ENCODE measurements around the gene PROSER2. TPM values are rescaled to one million over a fixed set of nuclear protein-coding genes. Genes with fewer than 3 reads are reported as not detected.
A peak's percentile ranks its signal among the peaks of the same experiment; 100 is the strongest.

Gene PROSER2
- total and polyA plus RNA-seq, 9 of the 15 experiments (the other 6 are each of a cell fraction or from before 2014, with no cell fraction given), result 0.62 to 14.8 (median 2.9) TPM

DNA sequence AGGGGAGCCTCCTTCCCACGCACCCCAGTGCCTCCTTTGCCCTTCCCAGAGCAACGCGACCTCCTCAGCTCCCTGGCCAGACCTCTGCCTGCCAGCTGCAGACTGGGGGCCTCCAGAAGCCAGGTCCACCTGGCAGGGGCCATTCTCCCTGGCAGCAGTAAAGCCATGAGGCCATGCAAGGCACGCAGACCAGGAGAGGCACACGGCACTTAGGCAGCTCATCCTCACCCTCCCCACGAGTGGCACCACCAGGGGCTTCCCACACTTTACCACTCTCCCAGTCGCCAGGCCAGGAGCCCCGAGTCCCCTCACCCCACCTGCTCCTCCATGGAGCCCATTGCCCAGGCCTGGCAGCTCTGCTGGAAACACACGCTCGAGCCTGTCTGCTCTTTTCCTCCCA, 85.4 kb downstream of the PROSER2 start:
- no peak for DNase-seq (ENCODE audit: extremely low read depth in 1 of 4, low spot score in 3 of 4)
- no peak for ATAC-seq
- H3K9me3 ChIP-seq (replicated peaks; ENCODE audit: control insufficient read depth, insufficient read depth, low read depth, low read length), result no peaks in the 10 kb centered on the region
- H3K27me3 ChIP-seq (ENCODE audit: control insufficient read depth in 2 of 2, insufficient read depth in 2 of 2, low read length in 2 of 2), result no peaks in the 10 kb centered on the region
- no peak for FAIRE-seq
- ChIA-PET POLR2A (interaction anchor here (0.6 to 1.8 kb wide), 3 partner anchors 10 to 125 kb away, joined by 3 to 8 read pairs (median 4); no protein-coding TSS in a partner anchor), CTCF (ENCODE audit: low intra/inter-chr PET ratio) (no interaction called here)
- peak overlapping the region in 1 of 2 experiments; percentile 2; a peak in 1 of 4 replicates for H3K9ac ChIP-seq (ENCODE audit: insufficient read depth in 1 of 2, low read depth in 2 of 2, low read length in 2 of 2)
- TF ChIP-seq, protein P1, sequence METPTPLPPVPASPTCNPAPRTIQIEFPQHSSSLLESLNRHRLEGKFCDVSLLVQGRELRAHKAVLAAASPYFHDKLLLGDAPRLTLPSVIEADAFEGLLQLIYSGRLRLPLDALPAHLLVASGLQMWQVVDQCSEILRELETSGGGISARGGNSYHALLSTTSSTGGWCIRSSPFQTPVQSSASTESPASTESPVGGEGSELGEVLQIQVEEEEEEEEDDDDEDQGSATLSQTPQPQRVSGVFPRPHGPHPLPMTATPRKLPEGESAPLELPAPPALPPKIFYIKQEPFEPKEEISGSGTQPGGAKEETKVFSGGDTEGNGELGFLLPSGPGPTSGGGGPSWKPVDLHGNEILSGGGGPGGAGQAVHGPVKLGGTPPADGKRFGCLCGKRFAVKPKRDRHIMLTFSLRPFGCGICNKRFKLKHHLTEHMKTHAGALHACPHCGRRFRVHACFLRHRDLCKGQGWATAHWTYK (CRISPR knock-in tag; IDR thresholded peaks at IDR 0.05), result no peak
- TF ChIP-seq ZNF699 (CRISPR knock-in tag; IDR thresholded peaks at IDR 0.05; ENCODE audit: insufficient replicate concordance) (no peak), SAFB (IDR thresholded peaks at IDR 0.05; ENCODE audit: borderline replicate concordance, low read depth, low read length) (no peak), ZFP30 (CRISPR knock-in tag; IDR thresholded peaks at IDR 0.05; ENCODE audit: borderline replicate concordance) (no peak), BCOR (IDR thresholded peaks at IDR 0.05) (no peak), ZNF354B (CRISPR knock-in tag; IDR thresholded peaks at IDR 0.05) (no peak)
- TF ChIP-seq, protein P2, sequence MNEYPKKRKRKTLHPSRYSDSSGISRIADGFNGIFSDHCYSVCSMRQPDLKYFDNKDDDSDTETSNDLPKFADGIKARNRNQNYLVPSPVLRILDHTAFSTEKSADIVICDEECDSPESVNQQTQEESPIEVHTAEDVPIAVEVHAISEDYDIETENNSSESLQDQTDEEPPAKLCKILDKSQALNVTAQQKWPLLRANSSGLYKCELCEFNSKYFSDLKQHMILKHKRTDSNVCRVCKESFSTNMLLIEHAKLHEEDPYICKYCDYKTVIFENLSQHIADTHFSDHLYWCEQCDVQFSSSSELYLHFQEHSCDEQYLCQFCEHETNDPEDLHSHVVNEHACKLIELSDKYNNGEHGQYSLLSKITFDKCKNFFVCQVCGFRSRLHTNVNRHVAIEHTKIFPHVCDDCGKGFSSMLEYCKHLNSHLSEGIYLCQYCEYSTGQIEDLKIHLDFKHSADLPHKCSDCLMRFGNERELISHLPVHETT (CRISPR knock-in tag; conservative IDR thresholded peaks at IDR 0.05 in 1 of 2, IDR thresholded peaks at IDR 0.05 in 1 of 2), result no peak
- TF ChIP-seq, protein P3, sequence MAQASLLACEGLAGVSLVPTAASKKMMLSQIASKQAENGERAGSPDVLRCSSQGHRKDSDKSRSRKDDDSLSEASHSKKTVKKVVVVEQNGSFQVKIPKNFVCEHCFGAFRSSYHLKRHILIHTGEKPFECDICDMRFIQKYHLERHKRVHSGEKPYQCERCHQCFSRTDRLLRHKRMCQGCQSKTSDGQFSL (CRISPR knock-in tag; IDR thresholded peaks at IDR 0.05), result no peak
- TF ChIP-seq, protein P3 (tag; IDR thresholded peaks at IDR 0.05), result no peak
- TF ChIP-seq, protein P4, sequence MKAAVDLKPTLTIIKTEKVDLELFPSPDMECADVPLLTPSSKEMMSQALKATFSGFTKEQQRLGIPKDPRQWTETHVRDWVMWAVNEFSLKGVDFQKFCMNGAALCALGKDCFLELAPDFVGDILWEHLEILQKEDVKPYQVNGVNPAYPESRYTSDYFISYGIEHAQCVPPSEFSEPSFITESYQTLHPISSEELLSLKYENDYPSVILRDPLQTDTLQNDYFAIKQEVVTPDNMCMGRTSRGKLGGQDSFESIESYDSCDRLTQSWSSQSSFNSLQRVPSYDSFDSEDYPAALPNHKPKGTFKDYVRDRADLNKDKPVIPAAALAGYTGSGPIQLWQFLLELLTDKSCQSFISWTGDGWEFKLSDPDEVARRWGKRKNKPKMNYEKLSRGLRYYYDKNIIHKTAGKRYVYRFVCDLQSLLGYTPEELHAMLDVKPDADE (conservative IDR thresholded peaks at IDR 0.05; ENCODE audit: control insufficient read depth, low read depth, low read length), result no peak
- TF ChIP-seq, protein P5, sequence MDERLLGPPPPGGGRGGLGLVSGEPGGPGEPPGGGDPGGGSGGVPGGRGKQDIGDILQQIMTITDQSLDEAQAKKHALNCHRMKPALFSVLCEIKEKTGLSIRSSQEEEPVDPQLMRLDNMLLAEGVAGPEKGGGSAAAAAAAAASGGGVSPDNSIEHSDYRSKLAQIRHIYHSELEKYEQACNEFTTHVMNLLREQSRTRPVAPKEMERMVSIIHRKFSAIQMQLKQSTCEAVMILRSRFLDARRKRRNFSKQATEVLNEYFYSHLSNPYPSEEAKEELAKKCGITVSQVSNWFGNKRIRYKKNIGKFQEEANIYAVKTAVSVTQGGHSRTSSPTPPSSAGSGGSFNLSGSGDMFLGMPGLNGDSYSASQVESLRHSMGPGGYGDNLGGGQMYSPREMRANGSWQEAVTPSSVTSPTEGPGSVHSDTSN (CRISPR knock-in tag; IDR thresholded peaks at IDR 0.05; ENCODE audit: low read depth), result no peak
- TF ChIP-seq, protein P5 (tag; conservative IDR thresholded peaks at IDR 0.05; ENCODE audit: low read depth), result no peak
- in situ Hi-C loops (cut with MboI), result no loop called here
- H3K27ac ChIP-seq (ENCODE audit: extremely low read depth, low read depth, low read length), result no peak overlapping the region
- no TSS peak for BruUV-seq (replicated peaks)
- H3K4me1 ChIP-seq (replicated peaks in 1 of 2; ENCODE audit: control insufficient read depth in 2 of 2, insufficient read depth in 2 of 2, low read length in 2 of 2), result peaks cover 11 to 17% of the 10 kb centered on the region in 2 experiments; a peak in 4 of 5 replicates
- H3K79me2 ChIP-seq (ENCODE audit: control insufficient read depth, insufficient read depth, low read length), result no peaks in the 10 kb centered on the region
- no peak overlapping the region for H3K4me2 ChIP-seq (ENCODE audit: insufficient read depth, low read length)
- no peak overlapping the region for H3K4me3 ChIP-seq
- H4K20me1 ChIP-seq (replicated peaks; ENCODE audit: control insufficient read depth, insufficient read depth, low read length), result no peaks in the 10 kb centered on the region
- H3K36me3 ChIP-seq (ENCODE audit: control insufficient read depth, insufficient read depth, low read length), result no peaks in the 10 kb centered on the region
- 66% methylated on average over 8 of the region's 10 CpGs for WGBS (ENCODE audit: insufficient coverage, low coverage, missing lambda C conversion rate)
- H3K9me1 ChIP-seq (ENCODE audit: control insufficient read depth, insufficient read depth, low read length), result peaks cover 9% of the 10 kb centered on the region
- intact Hi-C loops (cut with micrococcal nuclease), result no loop called here
- H2AFZ ChIP-seq (ENCODE audit: low read depth, low read length), result no peak overlapping the region
